Measurements from ENCODE around the gene SLC66A1.
A peak's percentile ranks its signal among the peaks of the same experiment; 100 is the strongest.

The SLC66A1 gene

DNA sequence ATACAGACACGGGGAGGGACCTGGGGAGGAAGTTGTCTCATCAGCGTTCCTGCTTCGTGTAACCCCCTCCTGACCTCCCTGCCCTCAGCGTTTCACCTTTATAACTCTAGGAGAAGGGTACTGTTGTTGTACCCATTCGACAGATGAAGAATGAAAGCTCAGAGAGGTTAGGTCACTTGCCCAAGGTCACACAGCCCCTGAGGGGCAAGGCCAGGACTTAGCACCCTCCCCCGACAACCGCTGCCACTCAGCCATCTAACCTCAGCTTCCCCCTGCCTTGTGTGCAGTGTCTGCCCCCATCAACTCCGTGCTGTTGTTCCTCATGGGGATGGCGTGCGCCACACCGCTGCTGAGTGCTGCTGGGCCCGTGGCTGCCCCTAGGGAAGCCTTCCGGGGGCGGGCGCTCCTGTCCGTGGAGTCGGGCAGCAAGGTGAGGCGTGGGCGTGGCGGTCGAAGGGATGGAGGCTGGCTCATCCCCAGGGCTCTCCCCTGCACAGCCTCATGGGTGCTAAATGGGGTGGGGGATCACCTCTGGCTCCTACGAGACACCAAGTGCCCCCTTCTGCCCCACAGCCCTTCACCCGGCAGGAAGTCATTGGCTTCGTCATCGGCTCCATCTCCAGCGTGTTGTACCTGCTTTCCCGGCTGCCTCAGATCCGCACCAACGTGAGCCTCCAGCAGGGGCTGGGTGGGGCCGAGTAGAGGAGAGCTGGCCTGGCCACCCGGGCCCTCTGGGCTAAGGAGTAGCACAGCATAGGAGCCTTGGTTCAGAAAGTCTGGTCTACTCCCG lies 14.0 kb downstream of the SLC66A1 start:
- H2BK5ac ChIP-seq (ENCODE audit: low read depth, low read length, poor library complexity, severe bottlenecking) = no peak overlapping the region
- H2AK5ac ChIP-seq (ENCODE audit: low read length, severe bottlenecking) = no peak overlapping the region
- H3K4me2 ChIP-seq (ENCODE audit: low read length, poor library complexity, severe bottlenecking) = no peak overlapping the region
- no peak overlapping the region for H3K9ac ChIP-seq (ENCODE audit: low read length)
- no peak for DNase-seq
- H3K23ac ChIP-seq (ENCODE audit: low read length in 2 of 2) = no peak overlapping the region
- H3K4me1 ChIP-seq (ENCODE audit: control insufficient read depth, insufficient read depth, low read depth, low read length) = no peaks in the 10 kb centered on the region
- no peaks in the 10 kb centered on the region for H3K9me3 ChIP-seq (ENCODE audit: control insufficient read depth, low read length)
- 92% methylated on average over 27 of the region's 32 CpGs for WGBS
- peak overlapping the region; percentile 67 for H4K91ac ChIP-seq (ENCODE audit: low read length)
- no peak overlapping the region for H3K4ac ChIP-seq (ENCODE audit: low read depth in 1 of 2, low read length in 2 of 2)
- H3K4me3 ChIP-seq (ENCODE audit: insufficient read depth in 1 of 2, low read depth in 1 of 2, low read length in 2 of 2) = no peak overlapping the region
- H2BK120ac ChIP-seq (ENCODE audit: low read depth, low read length) = no peak overlapping the region
- H4K8ac ChIP-seq (ENCODE audit: low read length) = no peak overlapping the region
- H2BK15ac ChIP-seq (ENCODE audit: low read depth, poor library complexity, severe bottlenecking) = no peak overlapping the region
- H3K14ac ChIP-seq (ENCODE audit: low read length in 2 of 2) = no peak overlapping the region
- H2BK12ac ChIP-seq (ENCODE audit: low read length in 2 of 2) = no peak overlapping the region
- peaks cover 24% of the 10 kb centered on the region for H3K79me1 ChIP-seq (replicated peaks; ENCODE audit: low read length, poor library complexity, severe bottlenecking)
- no peak overlapping the region for H3K18ac ChIP-seq (ENCODE audit: low read depth in 1 of 2, low read length in 2 of 2)
- H2AFZ ChIP-seq (ENCODE audit: low read depth, low read length) = no peak overlapping the region
- H3K27me3 ChIP-seq (ENCODE audit: control insufficient read depth in 1 of 2, insufficient read depth in 1 of 2, low read length in 2 of 2) = no peaks in the 10 kb centered on the region
- H3K36me3 ChIP-seq (ENCODE audit: control insufficient read depth in 1 of 2, insufficient read depth in 2 of 2, low read depth in 1 of 2, low read length in 2 of 2) = peaks cover 80 to 85% of the 10 kb centered on the region in 2 experiments
- H3K27ac ChIP-seq (ENCODE audit: low read length, poor library complexity, severe bottlenecking) = no peak overlapping the region

DNA sequence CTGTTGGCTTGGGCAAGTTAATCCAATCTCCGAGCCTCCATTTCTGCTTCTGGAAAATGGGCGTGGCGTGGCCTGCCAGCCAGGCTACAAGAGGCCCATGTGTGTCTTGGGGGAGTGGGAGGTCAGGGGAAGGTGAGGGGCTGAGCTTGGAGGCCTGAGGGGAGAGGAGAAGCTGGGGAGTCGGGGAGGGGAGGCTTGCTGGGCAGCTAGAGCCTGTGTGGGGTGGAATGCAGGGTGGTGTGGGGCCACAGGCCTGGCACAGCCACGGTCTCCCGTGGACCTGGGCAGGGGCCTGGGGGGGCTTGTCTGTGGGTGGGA lies 14.6 kb downstream of the SLC66A1 start:
- peaks cover 80 to 85% of the 10 kb centered on the region in 2 experiments for H3K36me3 ChIP-seq (ENCODE audit: control insufficient read depth in 1 of 2, insufficient read depth in 2 of 2, low read depth in 1 of 2, low read length in 2 of 2)
- no peak overlapping the region for H2BK5ac ChIP-seq (ENCODE audit: low read depth, low read length, poor library complexity, severe bottlenecking)
- WGBS = 91% methylated on average over 6 of the region's 6 CpGs
- no peak overlapping the region for H3K23ac ChIP-seq (ENCODE audit: low read length in 2 of 2)
- no peak overlapping the region for H2BK120ac ChIP-seq (ENCODE audit: low read depth, low read length)
- no peak overlapping the region for H3K27ac ChIP-seq (ENCODE audit: low read length, poor library complexity, severe bottlenecking)
- no peaks in the 10 kb centered on the region for H3K9me3 ChIP-seq (ENCODE audit: control insufficient read depth, low read length)
- DNase-seq = no peak
- H3K79me1 ChIP-seq (replicated peaks; ENCODE audit: low read length, poor library complexity, severe bottlenecking) = peaks cover 22% of the 10 kb centered on the region
- no peak overlapping the region for H2BK15ac ChIP-seq (ENCODE audit: low read depth, poor library complexity, severe bottlenecking)
- no peak overlapping the region for H4K91ac ChIP-seq (ENCODE audit: low read length)
- no peak overlapping the region for H3K18ac ChIP-seq (ENCODE audit: low read depth in 1 of 2, low read length in 2 of 2)
- no peak overlapping the region for H4K8ac ChIP-seq (ENCODE audit: low read length)
- H3K4me1 ChIP-seq (ENCODE audit: control insufficient read depth, insufficient read depth, low read depth, low read length) = no peaks in the 10 kb centered on the region
- no peak overlapping the region for H3K9ac ChIP-seq (ENCODE audit: low read length)
- H3K14ac ChIP-seq (ENCODE audit: low read length in 2 of 2) = no peak overlapping the region
- H3K27me3 ChIP-seq (ENCODE audit: control insufficient read depth in 1 of 2, insufficient read depth in 1 of 2, low read length in 2 of 2) = no peaks in the 10 kb centered on the region
- no peak overlapping the region for H2AFZ ChIP-seq (ENCODE audit: low read depth, low read length)
- no peak overlapping the region for H2BK12ac ChIP-seq (ENCODE audit: low read length in 2 of 2)
- no peak overlapping the region for H3K4ac ChIP-seq (ENCODE audit: low read depth in 1 of 2, low read length in 2 of 2)
- H3K4me3 ChIP-seq (ENCODE audit: insufficient read depth in 1 of 2, low read depth in 1 of 2, low read length in 2 of 2) = no peak overlapping the region
- H2AK5ac ChIP-seq (ENCODE audit: low read length, severe bottlenecking) = no peak overlapping the region
- no peak overlapping the region for H3K4me2 ChIP-seq (ENCODE audit: low read length, poor library complexity, severe bottlenecking)

DNA sequence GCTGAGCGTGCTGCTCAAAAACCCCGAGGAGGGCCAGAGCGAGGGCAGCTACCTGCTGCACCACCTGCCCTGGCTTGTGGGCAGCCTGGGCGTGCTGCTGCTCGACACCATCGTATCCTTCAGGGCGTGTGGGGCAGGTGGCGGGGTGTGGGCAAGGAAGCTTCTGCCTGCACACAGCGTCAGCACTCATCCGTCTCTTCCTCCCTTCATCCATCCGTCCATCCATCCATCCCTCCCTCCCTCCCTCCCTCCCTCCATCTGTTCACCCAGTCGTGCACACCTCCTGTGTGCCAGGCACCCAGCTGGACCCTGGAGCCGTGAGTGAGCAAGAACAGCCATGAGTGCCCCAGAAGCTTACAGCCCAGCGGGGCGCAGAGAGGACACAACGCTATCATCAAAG lies 15.2 kb downstream of the SLC66A1 start:
- Histone ChIP-seq H3K18ac (ENCODE audit: low read depth in 1 of 2, low read length in 2 of 2) (no peak overlapping the region), H2BK12ac (ENCODE audit: low read length in 2 of 2) (no peak overlapping the region)
- WGBS = 96% methylated on average over 16 of the region's 16 CpGs

DNA sequence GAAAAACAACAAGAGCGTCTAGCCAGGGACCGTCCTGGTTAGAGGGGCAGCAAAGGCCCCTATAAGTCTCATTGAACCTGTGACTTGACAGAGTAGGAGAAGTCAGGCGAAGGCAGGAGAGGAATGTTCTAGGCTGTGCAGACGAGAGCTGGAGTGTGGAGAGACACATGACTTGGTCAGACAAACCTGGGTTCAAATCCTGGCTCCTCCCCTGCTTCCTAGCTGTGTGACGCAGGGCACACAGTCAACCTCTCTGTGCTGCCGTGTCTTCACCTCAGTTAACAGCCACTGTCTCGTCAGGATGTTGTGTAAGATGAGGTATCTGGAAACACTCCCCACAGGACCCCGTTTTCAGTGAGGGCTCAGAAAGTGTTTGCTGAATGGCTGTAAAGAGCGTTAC lies 15.6 kb downstream of the SLC66A1 start:
- H2AFZ ChIP-seq (ENCODE audit: low read depth, low read length) = peak overlapping the region; percentile 7
- WGBS = 95% methylated on average over 9 of the region's 9 CpGs
- no peak for DNase-seq

More for the DNA sequence above, 15.2 kb downstream of the SLC66A1 start:
- H3K4ac ChIP-seq (ENCODE audit: low read depth in 1 of 2, low read length in 2 of 2) = no peak overlapping the region
- H2BK5ac ChIP-seq (ENCODE audit: low read depth, low read length, poor library complexity, severe bottlenecking) = no peak overlapping the region
- no peaks in the 10 kb centered on the region for H3K4me1 ChIP-seq (ENCODE audit: control insufficient read depth, insufficient read depth, low read depth, low read length)
- no peak overlapping the region for H2AK5ac ChIP-seq (ENCODE audit: low read length, severe bottlenecking)
- peaks cover 20% of the 10 kb centered on the region for H3K79me1 ChIP-seq (replicated peaks; ENCODE audit: low read length, poor library complexity, severe bottlenecking)
- peaks cover 75 to 83% of the 10 kb centered on the region in 2 experiments for H3K36me3 ChIP-seq (ENCODE audit: control insufficient read depth in 1 of 2, insufficient read depth in 2 of 2, low read depth in 1 of 2, low read length in 2 of 2)
- no peak overlapping the region for H3K9ac ChIP-seq (ENCODE audit: low read length)
- no peaks in the 10 kb centered on the region for H3K9me3 ChIP-seq (ENCODE audit: control insufficient read depth, low read length)
- H2BK15ac ChIP-seq (ENCODE audit: low read depth, poor library complexity, severe bottlenecking) = no peak overlapping the region
- no peak overlapping the region for H4K8ac ChIP-seq (ENCODE audit: low read length)
- H3K14ac ChIP-seq (ENCODE audit: low read length in 2 of 2) = no peak overlapping the region
- no peak for DNase-seq
- no peak overlapping the region for H3K27ac ChIP-seq (ENCODE audit: low read length, poor library complexity, severe bottlenecking)
- H2AFZ ChIP-seq (ENCODE audit: low read depth, low read length) = no peak overlapping the region
- H3K27me3 ChIP-seq (ENCODE audit: control insufficient read depth in 1 of 2, insufficient read depth in 1 of 2, low read length in 2 of 2) = no peaks in the 10 kb centered on the region
- no peak overlapping the region for H3K23ac ChIP-seq (ENCODE audit: low read length in 2 of 2)
- no peak overlapping the region for H3K4me3 ChIP-seq (ENCODE audit: insufficient read depth in 1 of 2, low read depth in 1 of 2, low read length in 2 of 2)
- no peak overlapping the region for H4K91ac ChIP-seq (ENCODE audit: low read length)
- H2BK120ac ChIP-seq (ENCODE audit: low read depth, low read length) = no peak overlapping the region
- no peak overlapping the region for H3K4me2 ChIP-seq (ENCODE audit: low read length, poor library complexity, severe bottlenecking)

More for the DNA sequence above, 15.6 kb downstream of the SLC66A1 start:
- Histone ChIP-seq H2BK12ac (ENCODE audit: low read length in 2 of 2) (no peak overlapping the region), H3K9ac (ENCODE audit: low read length) (no peak overlapping the region), H3K4me3 (ENCODE audit: insufficient read depth in 1 of 2, low read depth in 1 of 2, low read length in 2 of 2) (no peak overlapping the region), H3K4me2 (ENCODE audit: low read length, poor library complexity, severe bottlenecking) (no peak overlapping the region), H3K18ac (ENCODE audit: low read depth in 1 of 2, low read length in 2 of 2) (no peak overlapping the region), H3K4me1 (ENCODE audit: control insufficient read depth, insufficient read depth, low read depth, low read length) (no peaks in the 10 kb centered on the region), H3K27ac (ENCODE audit: low read length, poor library complexity, severe bottlenecking) (no peak overlapping the region), H3K23ac (ENCODE audit: low read length in 2 of 2) (no peak overlapping the region), H3K27me3 (ENCODE audit: control insufficient read depth in 1 of 2, insufficient read depth in 1 of 2, low read length in 2 of 2) (no peaks in the 10 kb centered on the region), H4K8ac (ENCODE audit: low read length) (no peak overlapping the region), H2BK5ac (ENCODE audit: low read depth, low read length, poor library complexity, severe bottlenecking) (no peak overlapping the region), H3K79me1 (replicated peaks; ENCODE audit: low read length, poor library complexity, severe bottlenecking) (peaks cover 17% of the 10 kb centered on the region), H3K14ac (ENCODE audit: low read length in 2 of 2) (no peak overlapping the region), H3K4ac (ENCODE audit: low read depth in 1 of 2, low read length in 2 of 2) (no peak overlapping the region), H3K9me3 (ENCODE audit: control insufficient read depth, low read length) (no peaks in the 10 kb centered on the region), H2AK5ac (ENCODE audit: low read length, severe bottlenecking) (no peak overlapping the region), H2BK15ac (ENCODE audit: low read depth, poor library complexity, severe bottlenecking) (no peak overlapping the region), H3K36me3 (ENCODE audit: control insufficient read depth in 1 of 2, insufficient read depth in 2 of 2, low read depth in 1 of 2, low read length in 2 of 2) (peaks cover 71 to 81% of the 10 kb centered on the region in 2 experiments), H2BK120ac (ENCODE audit: low read depth, low read length) (no peak overlapping the region), H4K91ac (ENCODE audit: low read length) (no peak overlapping the region)

Data from mesenchymal stem cell (in vitro differentiated cells and primary cell).